ENCODE results near the gene FRMD4B. TPM values are rescaled to one million over a fixed set of nuclear protein-coding genes. Genes with fewer than 3 reads are reported as not detected.

Gene FRMD4B
- total RNA-seq, 5 donors from 2014 or later (not counting 1 experiment from before 2014, with no cell fraction given): 5.5 to 23.1 (median 10.9) TPM

- Mint-ChIP-seq H3K9me3 (no peaks in the 10 kb centered on the region), H3K27ac (no peak overlapping the region), H3K27me3 (peaks cover 25 to 41% of the 10 kb centered on the region in 2 donors), H3K4me1 (no peaks in the 10 kb centered on the region), H3K4me3 (no peak overlapping the region), H3K36me3 (no peaks in the 10 kb centered on the region)
- ChIA-PET CTCF (no interaction called here), POLR2A (no interaction called here)
- H3K4me1 ChIP-seq (ENCODE audit: control insufficient read depth in 1 of 2, extremely low read depth in 1 of 2, insufficient read depth in 2 of 2, low read length in 2 of 2): no peaks in the 10 kb centered on the region
- ATAC-seq (replicated peaks in 1 of 4) (no peak), DNase-seq (no peak)
- H3K9me3 ChIP-seq: no peaks in the 10 kb centered on the region
- H3K27ac ChIP-seq (ENCODE audit: low read length): no peak overlapping the region
- peaks cover 0 to 11% of the 10 kb centered on the region in 2 experiments for H3K27me3 ChIP-seq (replicated peaks in 1 of 2; ENCODE audit: control insufficient read depth in 2 of 2, extremely low read depth in 1 of 2, insufficient read depth in 2 of 2, low read length in 1 of 2)
- 75% methylated on average over 2 of the region's 2 CpGs for WGBS (ENCODE audit: insufficient coverage)
- H3K36me3 ChIP-seq (ENCODE audit: control insufficient read depth in 2 of 2, extremely low read depth in 1 of 2, insufficient read depth in 1 of 2, low read length in 1 of 2): no peaks in the 10 kb centered on the region
- no peak overlapping the region for H3K4me3 ChIP-seq (ENCODE audit: control insufficient read depth in 1 of 2, extremely low read depth in 1 of 2, low read length in 1 of 2)
Measured at GRCh38 chr3:69392415-69392814, 6.5 kb upstream of the FRMD4B start.

GRCh38 chr3:69391554-69391953, 5.7 kb upstream of the FRMD4B start:
- no peak overlapping the region for H3K27ac Mint-ChIP-seq
- 60% methylated on average over 1 of the region's 1 CpG for WGBS (ENCODE audit: insufficient coverage)
- H3K9me3 Mint-ChIP-seq: no peaks in the 10 kb centered on the region
- H3K4me3 Mint-ChIP-seq: no peak overlapping the region
- Histone ChIP-seq H3K4me1 (ENCODE audit: control insufficient read depth in 1 of 2, extremely low read depth in 1 of 2, insufficient read depth in 2 of 2, low read length in 2 of 2) (peaks cover 2% of the 10 kb centered on the region in 2 experiments), H3K27ac (ENCODE audit: low read length) (no peak overlapping the region), H3K4me3 (ENCODE audit: control insufficient read depth in 1 of 2, extremely low read depth in 1 of 2, low read length in 1 of 2) (no peak overlapping the region), H3K27me3 (replicated peaks in 1 of 2; ENCODE audit: control insufficient read depth in 2 of 2, extremely low read depth in 1 of 2, insufficient read depth in 2 of 2, low read length in 1 of 2) (peaks cover 0 to 14% of the 10 kb centered on the region in 2 experiments), H3K36me3 (ENCODE audit: control insufficient read depth in 2 of 2, extremely low read depth in 1 of 2, insufficient read depth in 1 of 2, low read length in 1 of 2) (no peaks in the 10 kb centered on the region), H3K9me3 (no peaks in the 10 kb centered on the region)
- peaks cover 27 to 47% of the 10 kb centered on the region in 2 donors for H3K27me3 Mint-ChIP-seq
- CTCF ChIA-PET: no interaction called here
- no peak for ATAC-seq (replicated peaks in 1 of 4)
- POLR2A ChIA-PET: no interaction called here
- no peaks in the 10 kb centered on the region for H3K36me3 Mint-ChIP-seq
- H3K4me1 Mint-ChIP-seq: peaks cover 1 to 4% (median 4%) of the 10 kb centered on the region in 3 donors
- DNase-seq: no peak

GRCh38 chr3:69390771-69391170, 4.9 kb upstream of the FRMD4B start:
- Histone ChIP-seq H3K36me3 (ENCODE audit: control insufficient read depth in 2 of 2, extremely low read depth in 1 of 2, insufficient read depth in 1 of 2, low read length in 1 of 2) (no peaks in the 10 kb centered on the region), H3K4me1 (ENCODE audit: control insufficient read depth in 1 of 2, extremely low read depth in 1 of 2, insufficient read depth in 2 of 2, low read length in 2 of 2) (peaks cover 3 to 10% of the 10 kb centered on the region in 2 experiments), H3K27me3 (replicated peaks in 1 of 2; ENCODE audit: control insufficient read depth in 2 of 2, extremely low read depth in 1 of 2, insufficient read depth in 2 of 2, low read length in 1 of 2) (peaks cover 0 to 22% of the 10 kb centered on the region in 2 experiments), H3K9me3 (no peaks in the 10 kb centered on the region), H3K27ac (ENCODE audit: low read length) (no peak overlapping the region), H3K4me3 (ENCODE audit: control insufficient read depth in 1 of 2, extremely low read depth in 1 of 2, low read length in 1 of 2) (no peak overlapping the region)
- no CpG with 5 or more reads among the region's 5 CpGs for WGBS (ENCODE audit: insufficient coverage)
- ChIA-PET POLR2A (no interaction called here), CTCF (no interaction called here)
- Mint-ChIP-seq H3K36me3 (no peaks in the 10 kb centered on the region), H3K4me1 (peaks cover 4 to 8% (median 7%) of the 10 kb centered on the region in 3 donors), H3K9me3 (no peaks in the 10 kb centered on the region), H3K27ac (no peak overlapping the region), H3K27me3 (peaks cover 30 to 51% of the 10 kb centered on the region in 2 donors), H3K4me3 (no peak overlapping the region)
- DNase-seq (no peak), ATAC-seq (replicated peaks in 1 of 4) (no peak)

- DNase-seq: no peak
- WGBS (ENCODE audit: insufficient coverage): 40% methylated on average over 1 of the region's 4 CpGs
- ChIA-PET CTCF (interaction anchor here in 1 of 2 donors (0.7 kb wide), 1 partner anchor 77 kb away, joined by 4 read pairs; no protein-coding TSS in a partner anchor), POLR2A (no interaction called here)
- Mint-ChIP-seq H3K36me3 (no peaks in the 10 kb centered on the region), H3K4me3 (no peak overlapping the region), H3K27ac (no peak overlapping the region), H3K27me3 (peaks cover 34 to 61% of the 10 kb centered on the region in 2 donors), H3K9me3 (no peaks in the 10 kb centered on the region), H3K4me1 (peaks cover 4 to 12% (median 11%) of the 10 kb centered on the region in 3 donors)
- ATAC-seq (replicated peaks in 1 of 4): no peak
- H3K4me3 ChIP-seq (ENCODE audit: control insufficient read depth in 1 of 2, extremely low read depth in 1 of 2, low read length in 1 of 2): no peak overlapping the region
- peaks cover 0 to 31% of the 10 kb centered on the region in 2 experiments for H3K27me3 ChIP-seq (replicated peaks in 1 of 2; ENCODE audit: control insufficient read depth in 2 of 2, extremely low read depth in 1 of 2, insufficient read depth in 2 of 2, low read length in 1 of 2)
- peaks cover 8 to 17% of the 10 kb centered on the region in 2 experiments for H3K4me1 ChIP-seq (ENCODE audit: control insufficient read depth in 1 of 2, extremely low read depth in 1 of 2, insufficient read depth in 2 of 2, low read length in 2 of 2)
- no peaks in the 10 kb centered on the region for H3K9me3 ChIP-seq
- H3K36me3 ChIP-seq (ENCODE audit: control insufficient read depth in 2 of 2, extremely low read depth in 1 of 2, insufficient read depth in 1 of 2, low read length in 1 of 2): no peaks in the 10 kb centered on the region
- no peak overlapping the region for H3K27ac ChIP-seq (ENCODE audit: low read length)
Measured at GRCh38 chr3:69389520-69390248, 3.8 kb upstream of the FRMD4B start.

GRCh38 chr3:69388241-69388640, 2.4 kb upstream of the FRMD4B start:
- no peaks in the 10 kb centered on the region for H3K9me3 Mint-ChIP-seq
- H3K4me1 ChIP-seq (ENCODE audit: control insufficient read depth in 1 of 2, extremely low read depth in 1 of 2, insufficient read depth in 2 of 2, low read length in 2 of 2): peaks cover 8 to 17% of the 10 kb centered on the region in 2 experiments
- no peaks in the 10 kb centered on the region for H3K36me3 ChIP-seq (ENCODE audit: control insufficient read depth in 2 of 2, extremely low read depth in 1 of 2, insufficient read depth in 1 of 2, low read length in 1 of 2)
- ChIA-PET POLR2A (no interaction called here), CTCF (no interaction called here)
- DNase-seq: no peak
- no peaks in the 10 kb centered on the region for H3K36me3 Mint-ChIP-seq
- WGBS (ENCODE audit: insufficient coverage): no CpG with 5 or more reads among the region's 4 CpGs
- H3K27me3 Mint-ChIP-seq: peaks cover 42 to 67% of the 10 kb centered on the region in 2 donors
- H3K4me3 Mint-ChIP-seq: no peak overlapping the region
- no peaks in the 10 kb centered on the region for H3K9me3 ChIP-seq
- no peak overlapping the region for H3K4me3 ChIP-seq (ENCODE audit: control insufficient read depth in 1 of 2, extremely low read depth in 1 of 2, low read length in 1 of 2)
- H3K27ac ChIP-seq (ENCODE audit: low read length): no peak overlapping the region
- ATAC-seq (replicated peaks in 1 of 4): no peak
- H3K4me1 Mint-ChIP-seq: peaks cover 4 to 12% (median 11%) of the 10 kb centered on the region in 3 donors
- H3K27ac Mint-ChIP-seq: no peak overlapping the region
- peaks cover 0 to 31% of the 10 kb centered on the region in 2 experiments for H3K27me3 ChIP-seq (replicated peaks in 1 of 2; ENCODE audit: control insufficient read depth in 2 of 2, extremely low read depth in 1 of 2, insufficient read depth in 2 of 2, low read length in 1 of 2)

GRCh38 chr3:69386556-69387385, 883 bp upstream of the FRMD4B start:
- Mint-ChIP-seq H3K36me3 (no peaks in the 10 kb centered on the region), H3K4me3 (peak overlapping the region; percentile 57 to 71 (median 59)), H3K4me1 (peaks cover 4 to 12% (median 11%) of the 10 kb centered on the region in 3 donors), H3K9me3 (no peaks in the 10 kb centered on the region), H3K27me3 (peaks cover 37 to 61% of the 10 kb centered on the region in 2 donors), H3K27ac (no peak overlapping the region)
- WGBS (ENCODE audit: insufficient coverage): 0% methylated on average over 1 of the region's 8 CpGs
- DNase-seq: peak in 1 of 35 experiments; percentile 1
- ChIA-PET CTCF (interaction anchor here in 1 of 2 donors (0.5 kb wide), 1 partner anchor 217 kb away, joined by 4 read pairs; no protein-coding TSS in a partner anchor), POLR2A (no interaction called here)
- H3K27me3 ChIP-seq (replicated peaks in 1 of 2; ENCODE audit: control insufficient read depth in 2 of 2, extremely low read depth in 1 of 2, insufficient read depth in 2 of 2, low read length in 1 of 2): peaks cover 0 to 31% of the 10 kb centered on the region in 2 experiments
- no peak for ATAC-seq (replicated peaks in 1 of 4)
- no peaks in the 10 kb centered on the region for H3K36me3 ChIP-seq (ENCODE audit: control insufficient read depth in 2 of 2, extremely low read depth in 1 of 2, insufficient read depth in 1 of 2, low read length in 1 of 2)
- H3K4me3 ChIP-seq (ENCODE audit: control insufficient read depth in 1 of 2, extremely low read depth in 1 of 2, low read length in 1 of 2): peak overlapping the region; percentile 41 to 85
- H3K9me3 ChIP-seq: no peaks in the 10 kb centered on the region
- no peak overlapping the region for H3K27ac ChIP-seq (ENCODE audit: low read length)
- peaks cover 8 to 17% of the 10 kb centered on the region in 2 experiments for H3K4me1 ChIP-seq (ENCODE audit: control insufficient read depth in 1 of 2, extremely low read depth in 1 of 2, insufficient read depth in 2 of 2, low read length in 2 of 2)

Data from T-cell (primary cell).